GM12892 (cell line): ENCODE measurements around the gene SLCO3A1.

Experiments used
- POLR2A ChIP-seq: IDR thresholded peaks from 2 replicates; pipeline ENCODE4 v1.6.1; 2011; ENCODE audit warnings: low read depth, low read length, control low read depth
- POLR2AphosphoS5 ChIP-seq: IDR thresholded peaks from 2 replicates; pipeline ENCODE4 v1.6.1; 2011; ENCODE audit warnings: low read depth, low read length, control low read depth

DNA sequence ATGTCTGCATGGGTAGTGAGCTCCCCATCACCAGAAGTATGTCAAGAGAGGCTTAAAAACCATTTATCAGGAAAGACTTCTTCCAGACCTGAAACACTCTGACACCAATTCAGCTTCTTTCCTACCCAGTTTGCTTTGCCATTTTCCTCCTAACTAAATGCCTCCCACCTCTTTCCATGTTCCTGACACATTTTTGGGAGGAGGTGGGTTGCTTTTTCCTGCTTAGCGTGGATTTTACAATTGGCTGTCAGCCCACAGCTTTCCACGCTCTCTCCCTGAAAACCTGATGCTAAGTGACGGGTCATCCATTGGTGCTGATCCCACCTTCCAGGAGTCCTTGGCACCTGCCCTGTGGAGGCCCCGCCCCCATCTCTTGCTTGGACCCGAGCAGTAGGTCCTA is 275.3 kb downstream of the SLCO3A1 start:
- no peak for TF ChIP-seq POLR2AphosphoS5
- no peak for TF ChIP-seq POLR2A
